CD4-positive, CD25-positive, alpha-beta regulatory T cell (primary cell): ENCODE data around the gene EPX. TPM values are rescaled to one million over a fixed set of nuclear protein-coding genes. Genes with fewer than 3 reads are reported as not detected.

Source experiments
- ATAC-seq, 2 donors: fragments of 150-1000 bp; cut with Tn5 transposase; one replicate each; pipeline ENCODE4 v1.10.0; 2021; ENCODE audit warnings: low read depth in 2 of 2, moderate number of reproducible peaks in 2 of 2, moderate library complexity in 1 of 2
- DNase-seq, 3 donors: peaks; one replicate each; pipeline versions ENCODE4 v3.0.0 to v3.0.0-alpha.2; 2012 to 2022; ENCODE audit warnings: mixed read lengths in 1 of 3
- H3K27ac ChIP-seq: one replicate; pipeline ENCODE4 v1.7.0; 2013; ENCODE audit warnings: mild to moderate bottlenecking, low read length; ENCODE audit not compliant: insufficient read depth, poor library complexity, severe bottlenecking
- H3K27me3 ChIP-seq: one replicate; pipeline ENCODE4 v1.7.0; 2013; ENCODE audit warnings: low read length; ENCODE audit not compliant: control insufficient read depth, insufficient read depth
- H3K36me3 ChIP-seq: one replicate; pipeline ENCODE4 v1.7.0; 2013; ENCODE audit warnings: mild to moderate bottlenecking, low read length, moderate library complexity; ENCODE audit not compliant: control insufficient read depth, insufficient read depth
- H3K4me1 ChIP-seq: 2 replicates; pipeline ENCODE4 v1.7.0; 2013; ENCODE audit warnings: mild to moderate bottlenecking, low read length; ENCODE audit not compliant: insufficient read depth, control insufficient read depth, poor library complexity, severe bottlenecking
- H3K4me3 ChIP-seq: one replicate; pipeline ENCODE4 v1.7.0; 2013; ENCODE audit warnings: low read depth, mild to moderate bottlenecking, low read length, moderate library complexity
- H3K9me3 ChIP-seq, 2 experiments: 1 replicate in 1 of 2; 2 replicates in 1 of 2; pipeline ENCODE4 v1.7.0; 2013; ENCODE audit warnings: low read length in 2 of 2, mild to moderate bottlenecking in 1 of 2, moderate library complexity in 1 of 2; ENCODE audit not compliant: control insufficient read depth in 2 of 2
- H3K27ac Mint-ChIP-seq, 3 donors: one replicate each; pipeline ENCODE4 v1.8.0; 2020 to 2022; ENCODE audit warnings: mild to moderate bottlenecking in 3 of 3, mixed read lengths in 3 of 3, moderate library complexity in 2 of 3
- H3K27me3 Mint-ChIP-seq: one replicate; pipeline ENCODE4 v1.8.0; 2022; ENCODE audit warnings: mild to moderate bottlenecking, mixed read lengths
- H3K36me3 Mint-ChIP-seq: one replicate; pipeline ENCODE4 v1.8.0; 2020; ENCODE audit warnings: mixed read lengths
- H3K4me1 Mint-ChIP-seq, 4 donors: one replicate each; pipeline ENCODE4 v1.8.0; 2020 to 2022; ENCODE audit warnings: mixed read lengths in 4 of 4, mild to moderate bottlenecking in 1 of 4
- H3K4me3 Mint-ChIP-seq, 4 donors: one replicate each; pipeline ENCODE4 v1.8.0; 2020 to 2022; ENCODE audit warnings: mild to moderate bottlenecking in 4 of 4, mixed read lengths in 4 of 4, moderate library complexity in 3 of 4
- H3K9me3 Mint-ChIP-seq, 7 donors: one replicate each; pipeline ENCODE4 v1.8.0; 2020 to 2022; ENCODE audit warnings: mixed read lengths in 7 of 7, mild to moderate bottlenecking in 3 of 7, moderate library complexity in 2 of 7
- polyA plus RNA-seq, 4 donors: library from polyadenylated mRNA; unstranded; fragments of 300-500 nt; fragmentation: Illumina TruSeq; gene quantifications; one replicate each; pipeline ENCODE4 v1.2.3, GENCODE V29; 2021
- total RNA-seq: library from RNA; stranded (reverse); gene quantifications from one replicate; pipeline ENCODE4 v1.2.3, GENCODE V29; 2022

EPX gene
- total and polyA plus RNA-seq, 5 donors from 2014 or later: not detected

DNA sequence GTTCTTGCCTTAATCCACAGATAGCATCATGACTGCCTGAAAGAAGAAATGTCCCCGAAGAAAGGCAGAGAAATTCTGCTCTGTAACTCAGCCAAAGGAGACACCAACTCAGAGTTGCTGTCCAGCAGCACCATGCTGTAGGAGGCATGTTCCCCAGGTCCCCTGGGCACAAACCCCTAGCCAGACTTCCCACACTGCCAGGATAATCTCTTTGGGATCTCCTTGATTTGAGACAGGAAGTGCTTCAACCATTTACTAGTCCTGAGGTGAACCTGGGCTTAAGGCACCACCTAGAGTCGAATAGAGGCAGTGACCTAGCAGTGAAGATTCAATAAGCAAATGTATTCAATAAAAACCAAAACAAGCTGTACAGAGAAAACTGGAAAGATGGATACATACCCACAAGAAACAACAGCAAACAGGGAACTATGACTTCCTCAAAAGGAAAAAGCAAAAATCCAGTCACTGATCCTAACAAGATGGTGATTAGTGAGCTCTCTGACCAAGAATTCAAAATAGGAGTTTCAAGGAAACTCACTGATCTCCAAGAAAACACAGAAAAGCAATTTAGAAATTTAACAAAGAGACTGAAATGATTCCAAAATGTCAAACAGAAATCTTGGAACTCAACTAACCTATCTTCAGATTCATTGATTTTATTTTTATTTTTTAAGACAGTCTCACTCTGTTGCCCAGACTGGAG lies 20.0 kb upstream of the EPX start:
- H3K27me3 Mint-ChIP-seq: peaks cover 26% of the 10 kb centered on the region
- Histone ChIP-seq H3K27me3 (no peaks in the 10 kb centered on the region), H3K9me3 (no peaks in the 10 kb centered on the region), H3K36me3 (no peaks in the 10 kb centered on the region), H3K27ac (no peak overlapping the region), H3K4me1 (peaks cover 27% of the 10 kb centered on the region), H3K4me3 (no peak overlapping the region)
- peak overlapping the region in 1 of 3 donors; percentile 65 for H3K27ac Mint-ChIP-seq
- H3K36me3 Mint-ChIP-seq: peaks cover 3% of the 10 kb centered on the region
- peak overlapping the region in 3 of 4 donors; percentile 27 to 57 (median 32) for H3K4me3 Mint-ChIP-seq
- ATAC-seq: peak; percentile 79 to 89
- no peaks in the 10 kb centered on the region for H3K9me3 Mint-ChIP-seq
- H3K4me1 Mint-ChIP-seq: peaks cover 31 to 42% (median 36%) of the 10 kb centered on the region in 4 donors
- peak; percentile 25 to 84 (median 63) for DNase-seq

DNA sequence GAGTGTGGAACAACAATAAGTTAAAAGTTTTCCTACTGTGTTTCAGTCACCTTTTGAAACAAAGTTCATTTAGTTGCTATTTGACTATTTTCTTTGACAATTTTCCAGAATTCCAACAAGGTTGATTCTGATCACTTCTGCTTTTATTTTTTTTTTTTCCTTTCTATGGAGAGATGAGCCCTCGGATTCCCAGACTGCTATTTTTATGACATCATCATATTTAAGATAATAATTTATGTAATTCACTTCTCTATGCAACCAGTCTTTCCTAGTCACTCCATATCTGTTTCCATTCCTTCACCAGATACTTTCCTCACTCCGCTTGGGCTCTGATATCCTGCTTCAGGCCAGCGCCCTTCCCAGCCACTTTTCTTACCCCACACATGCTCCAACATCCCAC lies 17.7 kb upstream of the EPX start:
- no peak overlapping the region for H3K4me3 Mint-ChIP-seq

DNA sequence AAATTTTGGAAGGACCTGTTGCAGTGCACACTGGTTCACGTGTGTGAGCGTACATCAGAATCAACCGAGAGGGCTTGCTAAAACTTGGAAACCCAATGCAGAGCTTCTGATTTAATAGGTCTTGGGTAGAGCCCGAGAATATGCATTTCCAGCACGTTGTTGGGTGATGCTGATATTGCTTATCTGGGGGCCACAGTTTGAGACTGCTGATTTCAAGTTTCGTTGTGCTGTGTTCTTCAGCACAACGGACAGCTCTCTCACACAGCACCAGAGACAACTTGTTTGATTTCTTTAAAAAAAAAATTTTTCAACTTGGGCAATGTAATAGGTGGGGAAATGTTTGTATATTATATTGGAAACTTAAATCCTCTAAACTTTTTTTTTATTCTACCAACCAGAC lies 16.3 kb upstream of the EPX start:
- H3K9me3 Mint-ChIP-seq: no peaks in the 10 kb centered on the region
- Histone ChIP-seq H3K4me3 (no peak overlapping the region), H3K9me3 (no peaks in the 10 kb centered on the region), H3K36me3 (no peaks in the 10 kb centered on the region), H3K27ac (no peak overlapping the region), H3K4me1 (peaks cover 7% of the 10 kb centered on the region), H3K27me3 (no peaks in the 10 kb centered on the region)
- no peak overlapping the region for H3K4me3 Mint-ChIP-seq
- no peak for ATAC-seq
- H3K27me3 Mint-ChIP-seq: peaks cover 31% of the 10 kb centered on the region
- peaks cover 13 to 23% (median 14%) of the 10 kb centered on the region in 4 donors for H3K4me1 Mint-ChIP-seq
- H3K36me3 Mint-ChIP-seq: no peaks in the 10 kb centered on the region
- no peak overlapping the region for H3K27ac Mint-ChIP-seq
- DNase-seq: no peak

More for the DNA sequence above, 17.7 kb upstream of the EPX start:
- Mint-ChIP-seq H3K4me1 (peaks cover 22 to 35% (median 26%) of the 10 kb centered on the region in 4 donors), H3K36me3 (no peaks in the 10 kb centered on the region), H3K27ac (no peak overlapping the region), H3K27me3 (peaks cover 31% of the 10 kb centered on the region), H3K9me3 (no peaks in the 10 kb centered on the region)
- Histone ChIP-seq H3K36me3 (no peaks in the 10 kb centered on the region), H3K9me3 (no peaks in the 10 kb centered on the region), H3K27me3 (no peaks in the 10 kb centered on the region), H3K27ac (no peak overlapping the region), H3K4me1 (peaks cover 18% of the 10 kb centered on the region), H3K4me3 (no peak overlapping the region)
- DNase-seq (no peak), ATAC-seq (no peak)

DNA sequence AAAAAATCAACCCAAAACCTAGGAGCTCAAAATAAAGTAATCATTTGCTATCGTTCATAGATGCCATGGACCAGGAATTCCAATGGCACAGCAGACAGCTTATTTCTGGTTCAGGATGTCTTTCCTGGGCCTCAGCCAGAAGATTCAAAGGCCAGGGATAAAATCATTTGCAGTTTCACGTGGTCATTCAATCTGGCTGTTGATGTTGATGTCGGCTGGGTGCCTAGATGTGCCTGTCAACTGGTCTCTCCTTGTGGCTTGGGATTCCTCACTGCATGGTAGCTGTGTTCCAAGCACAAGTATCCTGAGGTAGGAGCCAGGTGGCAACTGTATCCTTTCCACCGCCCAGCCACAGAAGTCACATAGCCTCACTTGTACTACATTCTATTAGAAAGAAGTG lies 10.7 kb upstream of the EPX start:
- ATAC-seq (no peak), DNase-seq (no peak)
- no peak overlapping the region for H3K4me3 Mint-ChIP-seq
- H3K27ac Mint-ChIP-seq: no peak overlapping the region
- Histone ChIP-seq H3K36me3 (no peaks in the 10 kb centered on the region), H3K9me3 (no peaks in the 10 kb centered on the region), H3K4me1 (no peaks in the 10 kb centered on the region), H3K27me3 (no peaks in the 10 kb centered on the region), H3K4me3 (no peak overlapping the region), H3K27ac (no peak overlapping the region)
- H3K4me1 Mint-ChIP-seq: peaks cover 0 to 4% (median 1%) of the 10 kb centered on the region in 4 donors
- no peaks in the 10 kb centered on the region for H3K9me3 Mint-ChIP-seq
- no peaks in the 10 kb centered on the region for H3K36me3 Mint-ChIP-seq
- peaks cover 12% of the 10 kb centered on the region for H3K27me3 Mint-ChIP-seq

DNA sequence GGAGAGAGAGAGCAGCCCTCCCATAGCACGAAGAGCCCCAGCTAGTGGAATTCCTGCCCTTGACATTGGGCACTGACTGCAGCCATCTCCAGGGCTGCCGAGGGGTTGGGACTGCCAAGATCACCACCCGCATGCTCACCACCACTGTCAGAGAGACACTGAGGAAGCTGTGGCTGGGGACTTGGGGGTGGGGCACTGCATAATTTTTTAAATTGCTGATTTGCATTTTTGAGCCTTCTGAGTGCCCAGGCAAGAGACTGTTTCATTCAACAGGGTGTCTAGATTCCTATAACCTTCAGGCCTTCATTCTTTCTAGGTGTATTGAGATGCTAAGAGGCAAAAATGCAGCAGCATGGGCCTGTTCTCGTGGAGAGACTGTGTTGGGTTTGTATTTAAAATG lies 9.0 kb upstream of the EPX start:
- H3K27me3 Mint-ChIP-seq: peaks cover 18% of the 10 kb centered on the region
- peaks cover 0 to 4% (median 1%) of the 10 kb centered on the region in 4 donors for H3K4me1 Mint-ChIP-seq
- Histone ChIP-seq H3K36me3 (no peaks in the 10 kb centered on the region), H3K27ac (no peak overlapping the region), H3K27me3 (no peaks in the 10 kb centered on the region), H3K4me1 (no peaks in the 10 kb centered on the region), H3K9me3 (no peaks in the 10 kb centered on the region), H3K4me3 (no peak overlapping the region)
- H3K27ac Mint-ChIP-seq: no peak overlapping the region
- H3K4me3 Mint-ChIP-seq: no peak overlapping the region
- H3K36me3 Mint-ChIP-seq: no peaks in the 10 kb centered on the region
- H3K9me3 Mint-ChIP-seq: no peaks in the 10 kb centered on the region
- no peak for DNase-seq
- ATAC-seq: no peak

DNA sequence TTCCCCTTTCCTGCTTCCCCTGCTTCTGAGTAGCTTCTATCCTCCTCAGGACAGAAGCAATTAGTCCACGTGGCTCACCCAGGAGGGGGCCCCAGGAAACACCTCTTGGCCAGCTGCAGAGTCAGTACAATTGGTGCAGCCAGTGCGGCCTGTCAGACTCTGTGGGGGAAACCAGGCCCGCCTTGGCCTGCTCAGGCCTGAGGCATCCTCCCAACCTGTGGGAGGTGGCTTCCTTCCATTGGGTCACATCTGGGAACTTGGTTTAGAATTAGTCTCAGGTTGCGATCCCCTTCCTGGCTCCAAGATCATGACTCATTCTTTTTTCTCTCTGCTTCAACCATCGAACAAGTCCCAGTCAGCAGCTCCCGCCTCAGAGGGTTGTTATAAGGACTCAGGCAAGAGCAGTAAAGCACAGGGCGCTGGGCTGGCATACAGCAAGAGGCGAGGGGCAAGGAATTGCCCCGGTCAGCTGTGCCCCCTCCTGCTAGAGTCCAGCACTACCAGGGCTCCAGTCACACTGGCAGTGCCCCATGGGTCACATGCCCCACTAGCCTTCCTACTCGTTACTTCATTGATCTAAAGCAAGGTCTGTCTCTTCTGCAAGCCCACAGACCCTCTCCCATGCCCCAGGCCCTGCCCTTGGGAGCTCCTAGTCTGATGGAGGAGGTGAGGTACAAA lies 8.1 kb upstream of the EPX start:
- Histone ChIP-seq H3K27ac (no peak overlapping the region), H3K4me1 (no peaks in the 10 kb centered on the region), H3K36me3 (no peaks in the 10 kb centered on the region), H3K4me3 (no peak overlapping the region), H3K9me3 (no peaks in the 10 kb centered on the region), H3K27me3 (no peaks in the 10 kb centered on the region)
- Mint-ChIP-seq H3K27me3 (peaks cover 15% of the 10 kb centered on the region), H3K36me3 (no peaks in the 10 kb centered on the region), H3K27ac (no peak overlapping the region), H3K4me1 (peaks cover 0 to 3% (median 1%) of the 10 kb centered on the region in 4 donors), H3K9me3 (no peaks in the 10 kb centered on the region), H3K4me3 (no peak overlapping the region)
- ATAC-seq (no peak), DNase-seq (no peak)

DNA sequence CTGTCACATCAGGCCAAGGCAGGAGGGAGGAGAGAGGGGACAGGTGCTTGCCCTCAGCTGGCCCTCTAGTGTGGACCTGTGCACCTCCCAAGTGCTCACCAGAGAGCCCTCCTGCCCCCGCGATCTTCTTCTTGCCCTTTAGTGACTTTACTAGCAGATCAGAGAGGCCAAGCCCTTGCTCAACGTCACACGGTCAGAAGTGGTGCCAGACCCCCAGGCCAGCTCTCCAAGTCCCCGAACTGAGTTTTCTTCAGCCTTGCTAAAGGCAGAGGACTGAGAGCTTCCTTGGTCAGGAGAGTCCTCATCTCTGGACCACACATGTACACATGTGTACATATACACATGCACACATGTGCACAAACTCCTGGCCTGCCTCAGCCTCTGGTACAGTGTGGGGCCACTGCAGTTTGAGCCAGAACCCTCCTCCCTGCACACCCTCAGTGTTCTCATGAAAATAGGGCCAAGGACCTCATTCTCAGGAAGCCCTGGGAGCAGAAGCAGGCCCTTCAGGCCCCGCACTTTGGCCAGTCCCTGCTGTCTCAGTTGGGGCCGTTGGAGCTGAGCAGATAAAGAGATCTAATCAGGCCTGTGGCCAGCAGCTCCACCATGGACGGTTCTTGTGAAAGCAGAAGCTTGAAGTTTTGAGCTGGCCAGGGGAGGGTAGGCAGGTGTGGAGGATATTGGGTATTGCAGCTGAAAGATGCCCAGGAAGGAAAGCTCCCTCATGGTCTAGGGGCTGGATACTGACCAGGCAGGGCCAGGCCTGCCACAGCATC lies 7.4 kb upstream of the EPX start:
- Histone ChIP-seq H3K4me1 (no peaks in the 10 kb centered on the region), H3K27me3 (no peaks in the 10 kb centered on the region), H3K4me3 (no peak overlapping the region), H3K36me3 (no peaks in the 10 kb centered on the region), H3K9me3 (no peaks in the 10 kb centered on the region), H3K27ac (no peak overlapping the region)
- Mint-ChIP-seq H3K4me1 (peaks cover 0 to 2% (median 0%) of the 10 kb centered on the region in 4 donors), H3K9me3 (no peaks in the 10 kb centered on the region), H3K27ac (no peak overlapping the region), H3K27me3 (peaks cover 12% of the 10 kb centered on the region), H3K4me3 (no peak overlapping the region), H3K36me3 (no peaks in the 10 kb centered on the region)
- ATAC-seq (no peak), DNase-seq (no peak)
